Heart left ventricle (tissue), 13 donors: ENCODE data around the gene MED25.

Source experiments
- CTCF ChIP-seq, 12 donors: fragments of 200-600 bp; sonication (generic) in 4 of 12; IDR thresholded peaks; one replicate each; pipeline versions ENCODE4 v1.5.0 to v1.8.0; 2018 to 2022; ENCODE audit warnings: antibody characterized with exemption in 12 of 12, mild to moderate bottlenecking in 5 of 12
- POLR2A ChIP-seq, 2 donors: fragments of 450-650 bp; IDR thresholded peaks; one replicate each; pipeline ENCODE4 v1.6.1; 2017; ENCODE audit warnings: antibody characterized with exemption in 2 of 2, mild to moderate bottlenecking in 2 of 2, moderate library complexity in 2 of 2
- donor health status: ischemic (EF 13 %, LVEDD 7.1; RV severe dilation, severe dysfunction).
- donor health status: DM: no; HTN: yes; CAD: no.
- donor health status: DM: no; HTN: no; CAD: no.
- donor health status: ischemic (EF 25% LVEDD 6.9; RV normal size, moderate dysfunction).
- donor health status: ischemic (EF 25% LVEDD 5.7; RV mildly dilated, moderate dysfunction).
- donor health status: ischemic (EF 35%, LVEDD 5.7; RV mildly dilated, moderate dysfunction).
- donor health status: nonischemic (EF 11% LVEDD 7.7; RV severe dilation, severe dysfunction).
- donor health status: DM: yes; HTN: yes; CAD: no.
- donor health status: PGD.
- donor health status: ischemic (EF 29% LVEDD 5.4; RV normal size, mild dysfunction).
- donor health status: nonischemic (EF 23%, LVEDD 6.1; RV moderate dilation, normal function).

DNA sequence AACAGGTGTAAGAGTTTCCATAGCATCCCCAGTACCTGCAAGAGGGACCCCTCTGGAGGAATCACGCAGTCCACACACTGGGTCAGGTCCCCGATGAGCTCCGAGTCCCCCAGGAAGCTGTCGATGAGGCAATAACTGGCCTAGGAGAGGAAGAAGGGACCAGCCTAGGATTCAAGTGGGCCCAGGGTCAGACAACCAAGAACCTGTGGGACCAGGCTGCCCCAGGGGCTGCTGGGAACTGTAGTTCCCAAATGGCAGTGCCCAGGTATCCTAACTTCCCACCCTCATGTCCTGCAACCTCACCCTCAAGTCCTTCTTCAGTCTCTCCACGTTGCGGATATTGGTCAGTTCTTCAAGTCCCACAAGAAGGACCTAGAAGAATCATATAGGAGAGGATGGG, 6.8 kb upstream of the MED25 start:
- TF ChIP-seq CTCF (IDR thresholded peaks at IDR 0.05) (no peak), POLR2A (IDR thresholded peaks at IDR 0.05) (no peak)
